NCI-H1105 (cell line): ENCODE data around the gene CD2.

ENCODE experiments used
- DNase-seq: peaks from one replicate; lab custom pipeline; 2025; lab: John Stamatoyannopoulos, UW

Gene CD2

GRCh38 chr1:116760996-116761665 is 6.9 kb downstream of the CD2 start:
- DNase-seq, result no peak

GRCh38 chr1:116762281-116762680 is 8.1 kb downstream of the CD2 start:
- DNase-seq, result no peak

- DNase-seq, result no peak
Measured at GRCh38 chr1:116762781-116763115, 8.5 kb downstream of the CD2 start.

- no peak for DNase-seq
Measured at GRCh38 chr1:116763116-116763786, 9.0 kb downstream of the CD2 start.

GRCh38 chr1:116763787-116764465 is 9.7 kb downstream of the CD2 start:
- no peak for DNase-seq

- DNase-seq, result no peak
Measured at GRCh38 chr1:116764466-116764898, 10.3 kb downstream of the CD2 start.

GRCh38 chr1:116764906-116765862 is 11.0 kb downstream of the CD2 start:
- DNase-seq, result no peak

GRCh38 chr1:116765962-116766361 is 11.7 kb downstream of the CD2 start:
- DNase-seq, result no peak

GRCh38 chr1:116766616-116767469 is 12.6 kb downstream of the CD2 start:
- DNase-seq, result no peak

- DNase-seq, result no peak
Measured at GRCh38 chr1:116767782-116768382, 13.7 kb downstream of the CD2 start.

GRCh38 chr1:116768416-116769103 is 14.3 kb downstream of the CD2 start:
- no peak for DNase-seq

GRCh38 chr1:116769104-116769452 is 14.8 kb downstream of the CD2 start:
- no peak for DNase-seq

- DNase-seq, result no peak
Measured at GRCh38 chr1:116769561-116769977, 15.3 kb downstream of the CD2 start.

GRCh38 chr1:116769994-116770393 is 15.8 kb downstream of the CD2 start:
- no peak for DNase-seq

GRCh38 chr1:116770625-116771024 is 16.4 kb downstream of the CD2 start:
- DNase-seq, result no peak

GRCh38 chr1:116771997-116772647 is 17.9 kb downstream of the CD2 start:
- DNase-seq, result no peak

GRCh38 chr1:116772648-116773045 is 18.4 kb downstream of the CD2 start:
- DNase-seq, result no peak

- DNase-seq, result no peak
Measured at GRCh38 chr1:116775116-116775752, 21.0 kb downstream of the CD2 start.
